Amygdala (tissue), 56 donors: ENCODE results near the gene FGF2.
"Not testable (repeated sequence)": the region's sequence is repeated elsewhere in the genome, so short reads cannot be mapped to it uniquely, and the experiment has no call there.

ENCODE experiments used
- DNase-seq, 56 donors: peaks; one replicate each; lab custom pipeline; 2025; lab: John Stamatoyannopoulos, UW

The FGF2 gene

DNA sequence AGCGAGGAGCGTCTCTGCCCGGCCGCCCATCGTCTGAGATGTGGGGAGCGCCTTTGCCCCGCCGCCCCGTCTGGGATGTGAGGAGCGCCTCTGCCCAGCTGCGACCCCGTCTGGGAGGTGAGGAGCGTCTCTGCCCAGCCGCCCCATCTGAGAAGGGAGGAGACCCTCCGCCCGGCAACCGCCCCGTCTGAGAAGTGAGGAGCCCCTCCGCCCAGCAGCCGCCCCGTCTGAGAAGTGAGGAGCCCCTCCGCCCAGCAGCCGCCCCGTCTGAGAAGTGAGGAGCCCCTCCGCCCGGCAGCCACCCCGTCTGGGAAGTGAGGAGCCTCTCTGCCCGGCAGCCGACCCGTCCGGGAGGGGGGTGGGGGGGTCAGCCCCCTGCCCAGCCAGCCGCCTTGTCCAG lies 14.8 kb upstream of the FGF2 start:
- DNase-seq, result not testable (repeated sequence)

DNA sequence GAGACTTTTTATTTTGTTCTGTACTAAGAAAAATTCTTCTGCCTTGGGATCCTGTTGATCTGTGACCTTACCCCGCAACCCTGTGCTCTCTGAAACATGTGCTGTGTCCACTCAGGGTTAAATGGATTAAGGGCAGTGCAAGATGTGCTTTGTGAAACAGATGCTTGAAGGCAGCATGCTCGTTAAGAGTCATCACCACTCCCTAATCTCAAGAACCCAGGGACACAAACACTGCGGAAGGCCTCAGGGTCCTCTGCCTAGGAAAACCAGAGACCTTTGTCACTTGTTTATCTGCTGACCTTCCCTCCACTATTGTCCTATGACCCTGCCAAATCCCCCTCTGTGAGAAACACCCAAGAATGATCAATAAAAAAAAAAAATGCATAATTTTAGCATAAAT lies 13.8 kb upstream of the FGF2 start:
- not testable (repeated sequence) for DNase-seq

DNA sequence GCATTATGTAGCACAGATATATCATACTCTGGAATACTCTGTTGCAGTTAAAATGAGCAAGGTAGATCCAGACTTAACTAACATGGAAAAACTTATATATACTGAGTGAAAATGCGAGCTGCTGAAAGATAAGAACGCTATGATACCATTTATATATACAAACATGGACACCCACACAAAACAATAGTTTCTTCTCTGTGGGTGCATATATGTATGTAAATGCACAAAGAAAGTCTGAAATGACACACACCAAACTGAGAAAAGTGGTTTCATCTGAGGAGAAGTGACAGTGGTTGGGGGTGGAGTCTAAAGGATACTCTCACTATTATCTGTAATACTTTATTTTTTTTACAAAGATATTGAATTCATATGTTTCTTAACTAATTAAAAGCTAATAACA lies 12.2 kb upstream of the FGF2 start:
- DNase-seq, result no peak

DNA sequence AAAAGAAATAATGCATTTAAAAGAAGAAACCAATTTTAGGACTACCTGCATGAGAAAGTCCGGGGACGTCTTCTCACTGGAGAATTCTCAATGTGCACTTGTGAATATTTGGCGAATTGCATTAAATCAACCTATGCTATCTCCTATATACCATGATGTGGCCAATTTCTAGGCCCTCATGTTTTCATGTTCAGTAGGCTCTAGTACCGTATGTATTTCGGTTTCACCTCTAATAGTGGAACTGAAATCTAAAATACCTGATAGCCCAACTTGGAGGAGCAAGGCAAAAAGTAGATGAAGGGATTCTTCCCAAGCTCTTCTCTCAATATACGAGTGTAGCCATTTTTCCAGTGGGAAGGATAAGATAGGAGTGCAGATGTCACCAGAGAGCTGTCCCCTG lies 11.4 kb upstream of the FGF2 start:
- DNase-seq, result no peak

DNA sequence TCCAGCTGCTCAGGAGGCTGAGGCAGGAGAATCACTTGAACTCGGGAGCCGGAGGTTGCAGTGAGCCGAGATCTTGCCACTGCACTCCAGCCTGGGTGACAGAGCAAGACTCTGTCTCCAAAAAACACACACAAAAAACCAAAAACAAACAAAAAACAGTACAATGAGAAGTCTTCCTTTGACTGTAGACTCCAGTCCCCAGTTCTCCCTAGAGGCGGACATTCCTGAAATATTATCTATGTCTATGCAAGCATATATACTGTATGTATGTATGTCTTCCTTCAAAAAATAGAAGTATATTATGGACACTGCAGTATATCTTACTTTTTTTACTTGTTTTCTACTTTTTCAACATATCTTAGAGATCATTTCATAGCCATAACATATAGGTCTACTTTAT lies 10.2 kb upstream of the FGF2 start:
- DNase-seq, result no peak

DNA sequence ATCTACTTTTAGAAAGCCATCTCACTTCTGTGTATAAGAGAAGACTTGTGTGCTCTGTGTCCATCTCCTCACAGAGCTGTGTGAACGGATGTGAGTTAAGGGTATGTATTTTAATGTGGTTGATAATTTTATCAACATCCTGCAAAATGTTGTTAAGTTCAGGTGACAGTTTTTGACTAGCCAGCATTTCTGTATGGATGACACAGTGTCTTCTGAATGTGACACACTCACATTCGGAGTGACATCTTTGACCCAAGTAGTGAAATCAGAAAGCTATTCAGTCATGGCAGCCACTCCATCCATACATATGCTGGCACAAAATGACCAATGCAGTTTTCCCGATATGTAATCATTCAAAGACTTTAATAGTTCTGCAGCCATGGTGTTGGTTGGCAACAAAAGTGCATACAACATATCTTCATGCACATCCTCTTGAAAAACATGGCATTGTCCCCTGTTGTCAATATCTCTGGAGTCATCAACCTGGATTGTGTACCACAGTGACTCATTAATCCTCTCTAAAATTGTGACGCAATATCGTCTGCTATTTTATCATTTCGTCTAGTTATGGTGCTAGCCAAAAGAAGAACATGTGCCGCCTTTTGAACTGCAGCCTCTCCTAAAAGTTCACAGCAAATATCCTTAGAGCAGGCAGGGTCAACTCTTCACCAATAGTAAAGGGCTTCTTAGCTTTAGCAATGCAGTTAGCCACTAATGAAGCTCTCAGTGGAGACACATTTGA lies 6.8 kb upstream of the FGF2 start:
- no peak for DNase-seq

DNA sequence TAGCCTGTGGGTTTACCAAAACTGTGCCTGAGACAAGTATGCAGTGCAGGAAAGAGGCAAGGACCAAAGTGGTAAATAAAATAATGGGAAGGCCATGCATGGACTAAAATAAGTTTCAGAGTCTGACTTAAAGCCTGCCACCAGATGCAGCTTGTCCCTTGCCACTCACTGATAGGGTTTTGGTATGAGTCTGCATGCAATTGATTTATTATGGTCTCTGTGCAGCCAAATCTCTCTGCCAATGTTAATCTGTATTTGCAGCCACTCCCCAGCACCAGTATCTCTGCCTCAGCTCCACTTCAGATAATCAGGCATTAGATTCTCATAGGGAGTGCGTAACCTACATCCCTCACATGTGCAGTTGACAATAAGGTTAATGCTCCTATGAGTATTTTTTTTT lies 5.5 kb upstream of the FGF2 start:
- DNase-seq, result no peak

DNA sequence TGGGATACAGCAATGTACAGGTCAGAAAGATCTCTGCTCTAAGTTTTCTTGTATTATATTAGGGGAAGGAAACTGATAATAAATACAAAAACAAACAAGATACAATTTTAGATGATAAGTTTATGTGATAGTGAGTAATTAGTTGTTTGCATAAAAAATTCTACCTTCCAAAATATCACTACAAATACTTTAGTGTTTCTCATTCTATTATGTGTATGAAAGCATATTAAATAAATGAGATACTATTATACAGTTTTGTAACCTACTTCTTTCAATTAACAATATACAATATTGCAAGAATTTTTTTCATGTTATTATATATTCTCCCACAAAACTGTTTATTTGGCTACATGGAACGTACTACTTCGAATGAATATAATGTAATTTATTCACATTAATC lies 4.2 kb upstream of the FGF2 start:
- no peak for DNase-seq

DNA sequence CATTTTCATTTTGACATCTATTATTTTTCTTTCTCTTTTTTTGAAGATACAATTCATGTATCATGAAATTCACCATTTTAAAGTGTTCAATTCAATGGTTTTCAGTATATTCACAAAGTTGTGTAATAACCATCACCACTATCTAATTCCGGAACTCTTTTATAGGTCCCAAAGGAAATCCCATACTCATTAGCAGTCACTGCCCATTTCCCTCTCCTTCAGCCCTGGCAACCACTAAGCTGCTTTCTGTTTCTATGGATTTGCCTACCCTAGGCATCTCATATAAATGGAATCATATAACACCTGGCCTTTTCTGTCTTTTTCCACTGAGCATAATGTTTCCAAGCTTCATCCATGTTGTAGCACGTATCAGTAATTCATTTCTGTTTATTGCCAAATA lies 3.2 kb upstream of the FGF2 start:
- DNase-seq, result no peak

DNA sequence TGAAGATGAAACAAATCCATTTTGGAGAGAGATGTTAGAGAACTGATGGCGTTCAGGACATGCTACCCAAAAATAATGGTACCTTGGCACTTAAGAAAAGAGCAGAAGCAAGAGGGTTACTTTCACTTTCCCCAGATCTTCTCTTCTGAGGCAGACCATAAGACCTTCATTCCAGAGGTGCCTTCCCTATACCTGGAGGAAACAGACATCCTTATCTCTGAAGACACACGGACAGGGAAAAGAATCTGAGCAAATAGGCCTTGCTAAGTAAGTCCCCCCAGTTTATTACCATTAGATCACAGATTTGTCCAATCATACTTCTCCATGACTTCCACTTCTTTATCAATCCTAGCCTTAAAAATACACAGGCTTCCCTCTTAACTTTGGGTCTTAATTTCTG lies 2.0 kb upstream of the FGF2 start:
- no peak for DNase-seq

DNA sequence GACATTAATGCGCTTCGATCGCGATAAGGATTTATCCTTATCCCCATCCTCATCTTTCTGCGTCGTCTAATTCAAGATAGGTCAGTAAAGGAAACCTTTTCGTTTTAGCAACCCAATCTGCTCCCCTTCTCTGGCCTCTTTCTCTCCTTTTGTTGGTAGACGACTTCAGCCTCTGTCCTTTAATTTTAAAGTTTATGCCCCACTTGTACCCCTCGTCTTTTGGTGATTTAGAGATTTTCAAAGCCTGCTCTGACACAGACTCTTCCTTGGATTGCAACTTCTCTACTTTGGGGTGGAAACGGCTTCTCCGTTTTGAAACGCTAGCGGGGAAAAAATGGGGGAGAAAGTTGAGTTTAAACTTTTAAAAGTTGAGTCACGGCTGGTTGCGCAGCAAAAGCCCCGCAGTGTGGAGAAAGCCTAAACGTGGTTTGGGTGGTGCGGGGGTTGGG lies 528 bp upstream of the FGF2 start:
- no peak for DNase-seq

DNA sequence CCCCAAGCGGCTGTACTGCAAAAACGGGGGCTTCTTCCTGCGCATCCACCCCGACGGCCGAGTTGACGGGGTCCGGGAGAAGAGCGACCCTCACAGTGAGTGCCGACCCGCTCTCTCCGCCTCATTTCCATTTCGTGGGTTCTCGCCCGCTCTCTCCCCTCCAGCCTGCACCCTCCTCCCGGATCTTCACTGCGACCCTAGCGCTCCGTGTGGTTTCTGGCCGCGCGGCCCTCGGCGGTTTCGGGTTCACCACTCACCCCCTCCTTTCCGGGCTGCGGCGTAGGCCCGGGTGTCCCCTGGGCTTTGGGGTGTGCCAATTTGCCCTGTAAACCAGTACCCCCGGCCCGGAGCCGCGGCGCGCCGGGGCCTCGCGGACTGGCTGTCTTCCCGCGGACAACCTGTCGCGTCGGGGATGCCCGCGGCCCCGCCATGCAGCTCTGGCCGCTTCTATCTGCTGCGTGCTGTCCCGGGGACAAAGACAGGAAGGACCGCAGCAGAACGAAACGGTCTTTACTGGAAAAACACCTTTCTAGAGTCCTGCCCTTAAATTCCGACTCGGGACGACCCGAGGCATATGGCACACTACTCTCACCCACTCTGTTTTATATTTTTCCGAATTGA lies 737 bp downstream of the FGF2 start:
- peak in 26 of 56 donors; percentile 3 to 45 (median 18) for DNase-seq

DNA sequence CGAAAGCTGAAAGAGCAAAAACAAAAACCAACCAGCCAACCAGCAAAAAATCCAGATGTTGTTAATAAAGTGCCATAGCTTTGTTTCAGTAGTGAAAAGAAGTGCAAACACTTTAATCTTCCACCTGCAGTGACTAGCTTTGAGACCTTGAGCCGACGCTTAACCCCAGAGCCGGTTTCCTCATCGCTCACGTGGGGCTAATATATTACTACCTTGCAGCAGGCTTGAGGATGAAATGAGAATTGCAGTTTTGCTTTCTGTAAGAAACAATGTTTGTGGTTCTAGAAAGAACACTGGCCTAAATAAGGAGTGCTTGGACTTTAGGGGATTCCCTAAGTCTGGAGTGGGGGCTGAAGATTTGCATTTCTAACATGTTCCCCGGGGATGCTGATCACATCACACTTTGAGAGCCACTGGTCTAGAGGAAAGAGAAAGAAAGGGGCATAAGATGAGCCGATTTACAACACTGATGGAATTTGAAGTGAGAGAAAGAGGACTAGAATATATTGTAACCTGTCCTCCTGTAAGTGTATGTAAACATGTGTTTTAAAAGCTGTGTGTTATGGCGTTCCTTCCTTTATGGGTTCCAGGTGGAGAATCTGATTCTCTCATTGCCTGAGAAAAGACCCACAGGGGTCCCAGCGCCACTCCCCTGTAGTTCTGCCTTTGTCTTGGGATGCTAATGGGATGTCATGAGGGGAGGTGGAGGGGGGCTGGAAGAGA lies 1.4 kb downstream of the FGF2 start:
- no peak for DNase-seq

DNA sequence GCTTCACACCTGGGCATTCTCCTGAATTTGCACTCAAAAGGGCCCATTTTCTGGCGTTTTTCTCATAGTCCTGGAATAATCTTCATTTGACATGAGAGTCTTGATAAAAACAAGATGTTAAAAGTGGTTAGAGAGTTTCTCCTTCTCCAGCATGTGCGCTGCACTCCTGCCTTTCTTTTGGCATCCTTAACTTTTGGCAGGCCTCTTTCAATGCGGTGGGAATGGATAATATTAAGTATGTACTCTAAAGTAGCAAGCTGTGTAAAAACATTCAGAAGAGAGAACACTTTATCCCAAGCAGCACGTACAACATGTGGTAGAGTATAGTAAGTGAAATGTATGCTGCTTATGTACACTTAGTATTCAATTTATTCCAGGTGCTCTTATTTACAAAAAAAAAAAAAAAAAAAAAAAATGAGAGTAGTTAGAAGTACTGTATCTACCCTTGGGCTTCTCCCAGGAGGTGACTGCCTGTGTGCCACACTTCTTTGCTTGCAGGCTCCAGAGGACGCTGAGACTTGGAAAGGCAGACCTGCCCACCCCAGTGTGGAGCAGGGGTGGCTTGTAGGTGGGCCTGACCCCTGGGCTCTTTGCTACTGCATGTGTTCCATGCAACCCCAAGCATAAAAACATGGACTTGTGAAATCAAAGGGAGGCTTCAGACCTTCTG lies 3.9 kb downstream of the FGF2 start:
- no peak for DNase-seq

DNA sequence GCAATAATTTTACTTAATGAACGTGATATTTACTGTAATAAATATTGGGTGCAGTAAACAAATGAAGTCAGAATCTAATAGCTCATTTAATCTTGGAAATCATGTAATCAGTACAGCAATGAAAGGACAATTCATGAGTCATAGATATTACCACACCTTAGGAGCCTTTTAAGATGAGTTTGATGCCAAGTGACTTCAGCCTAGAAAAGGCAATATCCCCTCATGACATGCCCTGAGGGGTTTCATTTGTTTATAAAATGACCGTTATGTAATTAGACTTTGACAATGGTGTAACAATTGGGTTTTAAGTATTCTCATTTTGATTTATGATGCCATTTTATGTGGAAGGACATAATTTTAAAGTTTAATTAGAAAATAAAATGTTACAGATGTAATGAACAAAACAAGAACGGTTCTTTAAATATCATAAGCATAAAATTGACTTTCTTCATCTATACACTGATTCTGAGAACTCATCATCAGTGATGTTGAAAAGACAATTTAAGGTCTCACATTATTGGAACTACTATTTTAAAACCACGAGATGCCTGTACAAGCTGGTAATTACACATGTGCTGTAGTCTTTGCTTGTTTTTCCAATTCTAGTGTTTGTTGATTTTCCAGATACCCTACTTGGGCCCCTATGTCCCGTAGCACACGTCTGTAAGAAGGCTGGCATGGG lies 5.0 kb downstream of the FGF2 start:
- DNase-seq, result no peak

DNA sequence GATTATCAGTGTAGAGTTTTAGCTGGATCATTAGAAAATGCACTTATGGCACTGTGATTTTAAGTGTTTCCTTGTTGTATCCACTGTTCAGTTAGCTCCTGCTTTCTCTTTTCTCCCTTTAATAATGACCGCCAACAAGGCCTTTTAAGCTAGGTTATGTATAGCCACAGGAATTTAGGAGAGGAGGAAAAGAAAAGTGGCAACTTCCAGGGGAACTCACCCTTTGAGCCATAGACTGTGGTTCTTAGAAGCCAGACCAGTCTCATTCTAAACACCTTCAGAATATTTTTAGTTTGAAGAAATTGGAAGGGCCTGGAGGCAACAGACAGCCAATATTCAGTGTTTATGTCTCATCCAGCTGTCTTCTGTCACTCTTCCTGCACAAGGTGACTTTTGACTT lies 6.1 kb downstream of the FGF2 start:
- no peak for DNase-seq

DNA sequence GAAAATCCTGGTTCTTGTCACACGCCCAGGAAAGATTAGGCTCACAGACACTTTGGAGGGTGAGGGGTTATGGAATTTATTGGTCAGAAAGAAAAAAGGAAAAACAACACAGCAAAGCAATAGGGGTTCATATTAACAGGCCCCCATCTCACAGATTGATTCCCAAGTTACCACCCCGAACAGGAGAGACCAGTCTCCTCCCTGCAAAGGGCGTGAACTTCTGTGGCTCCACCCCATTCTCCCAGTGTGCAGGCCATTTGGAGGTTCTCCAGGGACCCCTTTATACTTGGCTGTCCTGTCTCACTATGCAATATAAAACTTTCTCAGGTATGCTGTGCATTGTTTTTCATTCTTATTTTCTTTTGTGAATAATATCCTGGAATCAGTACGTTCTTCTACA lies 7.4 kb downstream of the FGF2 start:
- DNase-seq, result no peak

DNA sequence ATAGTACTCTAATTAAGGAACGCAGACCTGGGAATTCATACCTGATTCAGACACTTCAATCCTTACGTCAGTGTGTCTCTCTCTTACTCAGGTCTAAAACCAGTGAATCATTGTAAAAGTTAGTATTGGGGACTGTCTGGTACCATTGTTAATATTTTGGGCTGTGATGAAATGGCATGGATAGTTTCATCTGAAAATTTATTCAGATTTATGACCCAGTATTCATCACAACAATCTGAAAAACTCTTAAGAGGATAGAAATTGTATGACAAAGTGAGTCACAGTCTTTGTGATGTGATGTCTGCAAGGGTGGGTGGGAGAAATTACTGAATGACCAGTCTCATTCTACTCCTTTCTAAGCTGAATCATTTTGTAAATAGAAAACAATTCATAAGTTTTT lies 10.3 kb downstream of the FGF2 start:
- no peak for DNase-seq

DNA sequence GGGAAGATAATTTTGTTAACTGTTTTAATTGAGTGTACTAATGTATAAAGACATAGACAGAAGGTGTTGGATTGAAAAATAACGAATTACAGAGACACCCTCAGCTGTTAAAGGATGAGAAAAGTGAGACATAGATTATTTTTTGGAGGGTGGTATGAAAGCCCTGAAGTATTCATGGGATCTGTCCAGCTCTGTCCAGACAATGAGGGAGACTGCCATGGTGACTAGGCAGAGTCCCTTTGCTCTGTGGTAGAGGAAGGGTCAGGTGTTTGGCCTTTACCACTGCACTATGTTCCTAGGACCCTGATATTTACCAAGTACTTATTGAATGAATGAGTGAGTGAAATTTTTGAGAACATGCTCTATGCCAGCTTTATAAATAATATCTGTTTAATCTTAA lies 11.4 kb downstream of the FGF2 start:
- DNase-seq, result no peak

DNA sequence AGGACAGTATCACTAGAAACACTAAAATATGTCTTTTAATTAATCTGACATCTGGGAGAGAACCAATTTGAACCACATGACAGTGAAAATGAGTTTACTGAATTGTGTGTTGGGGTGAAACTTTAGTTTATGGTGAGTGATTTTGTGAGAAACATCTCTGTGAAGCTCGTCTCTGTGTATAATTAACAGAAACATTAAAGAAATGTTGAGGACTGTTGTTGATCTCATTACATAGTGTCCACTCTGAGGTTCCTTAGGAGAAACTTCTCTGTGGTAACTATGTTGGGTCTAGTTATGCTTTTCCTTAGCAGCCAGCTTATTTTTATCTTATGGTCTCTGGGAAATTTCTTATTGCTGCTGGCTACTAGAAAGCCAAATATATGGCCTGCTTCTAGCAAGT lies 15.8 kb downstream of the FGF2 start:
- no peak for DNase-seq
